Spleen (tissue), 11 donors: ENCODE results near the gene SLC38A2. TPM values are rescaled to one million over a fixed set of nuclear protein-coding genes. Genes with fewer than 3 reads are reported as not detected.

ENCODE experiments used
- DNase-seq: peaks from one replicate; pipeline ENCODE4 v3.0.0-alpha.2; 2020
- H3K27ac ChIP-seq, 8 donors: fragments of 200-600 bp; sonication (generic) in 7 of 8; 1 replicate in 4 of 8; 2 replicates in 4 of 8; pipeline versions ENCODE4 v1.5.0 to v1.8.0; 2016 to 2021; ENCODE audit warnings: inconsistent platforms in 4 of 8, mild to moderate bottlenecking in 4 of 8, moderate library complexity in 1 of 8
- H3K27me3 ChIP-seq, 7 donors: fragments of 200-600 bp; sonication (generic) in 6 of 7; replicated peaks in 1 of 7; 1 replicate in 4 of 7; 2 replicates in 3 of 7; pipeline versions ENCODE4 v1.5.0 to v1.8.0; 2016 to 2021; ENCODE audit warnings: inconsistent platforms in 3 of 7, mild to moderate bottlenecking in 1 of 7
- H3K36me3 ChIP-seq, 6 donors: fragments of 200-600 bp; sonication (generic) in 5 of 6; 1 replicate in 4 of 6; 2 replicates in 2 of 6; pipeline versions ENCODE4 v1.5.0 to v1.8.0; 2016 to 2021; ENCODE audit warnings: inconsistent platforms in 2 of 6
- H3K4me1 ChIP-seq, 6 donors: fragments of 200-600 bp; sonication (generic) in 5 of 6; 1 replicate in 3 of 6; 2 replicates in 3 of 6; pipeline versions ENCODE4 v1.5.0 to v1.8.0; 2016 to 2021; ENCODE audit warnings: inconsistent platforms in 3 of 6
- H3K4me3 ChIP-seq, 8 donors: fragments of 200-600 bp; sonication (generic) in 7 of 8; 1 replicate in 4 of 8; 2 replicates in 4 of 8; pipeline versions ENCODE4 v1.5.0 to v1.8.0; 2016 to 2021; ENCODE audit warnings: inconsistent platforms in 4 of 8, mild to moderate bottlenecking in 4 of 8, moderate library complexity in 2 of 8
- H3K9me3 ChIP-seq, 8 donors: fragments of 200-600 bp; sonication (generic) in 7 of 8; 1 replicate in 4 of 8; 2 replicates in 4 of 8; pipeline versions ENCODE4 v1.5.0 to v1.8.0; 2016 to 2021; ENCODE audit warnings: inconsistent platforms in 4 of 8
- CTCF ChIP-seq, 11 experiments: fragments of 200-600 bp in 7 of 11; fragments of 450-650 bp in 4 of 11; sonication (generic) in 4 of 11; IDR thresholded peaks in 8 of 11; conservative IDR thresholded peaks in 3 of 11; 1 replicate in 7 of 11; 2 replicates in 4 of 11; pipeline versions ENCODE4 v1.4.0 to v1.8.0; 2016 to 2021; ENCODE audit warnings: antibody characterized with exemption in 11 of 11, inconsistent platforms in 4 of 11, mild to moderate bottlenecking in 1 of 11
- POLR2A ChIP-seq, 3 donors: fragments of 450-650 bp; IDR thresholded peaks; one replicate each; pipeline ENCODE4 v1.5.1; 2017; ENCODE audit warnings: antibody characterized with exemption in 3 of 3, mild to moderate bottlenecking in 1 of 3
- POLR2AphosphoS5 ChIP-seq, 3 donors: sonication (generic); formaldehyde crosslinking; IDR thresholded peaks; one replicate each; pipeline ENCODE4 v1.5.1; 2017; ENCODE audit warnings: antibody characterized with exemption in 3 of 3
- WGBS, 5 donors: extraction: QIAGEN DNeasy Blood & Tissue Kit in 3 of 5; methylation state at CpG; one replicate each; pipeline versions ENCODE4 v1.1.5 to v1.1.7; 2013 to 2018; 5-methylcytosine and 5-hydroxymethylcytosine counted together
- intact Hi-C: fragments of 100-400 bp; cut with DNase I; formaldehyde crosslinking; loops from one replicate; pipeline ENCODE4 v1.15.0; 2023; ENCODE audit warnings: low total_unique reads
- polyA plus RNA-seq, 3 donors: library from polyadenylated mRNA; stranded (reverse); fragments of 200-250 nt; gene quantifications; one replicate each; pipeline ENCODE4 v1.2.1, GENCODE V29; 2013
- total RNA-seq, 7 donors: library from RNA; depleted of rRNA in 3 of 7; stranded (reverse); fragments of >200 nt in 3 of 7; fragmentation: NEBNext Ultra II Directional in 4 of 7; extraction: Animal tissue kit (Norgen Biotek cat#: 25700) in 4 of 7; gene quantifications; one replicate each; pipeline versions ENCODE4 v1.1.0 to v1.2.1, GENCODE V29; 2016 to 2021
- donor health status: healthy with polysubstance abuse.
- donor health status: DM: no; HTN: no; CAD: no; lungs with moderate emphysema.
- donor health status: DM: no; HTN: no; CAD: no.
- donor health status: Bipolar disorder and iron deficiency.
- donor health status: healthy.
- donor health status: DM: no; HTN: no; CAD: no.
- donor health status: DM: yes; HTN: yes; CAD: no.

Gene SLC38A2
- total and polyA plus RNA-seq, 10 donors: 40.7 to 297 (median 151) TPM

- intact Hi-C loops: no loop called here
- Histone ChIP-seq H3K27me3 (no peaks in the 10 kb centered on the region), H3K9me3 (peaks cover 0 to 21% (median 7%) of the 10 kb centered on the region in 8 donors), H3K4me1 (no peaks in the 10 kb centered on the region), H3K27ac (no peak overlapping the region), H3K4me3 (no peak overlapping the region), H3K36me3 (no peaks in the 10 kb centered on the region)
- 72 to 90% (median 78%) methylated on average over 5 of the region's 5 CpGs for WGBS, 5 donors
- TF ChIP-seq POLR2AphosphoS5 (IDR thresholded peaks at IDR 0.05): no peak
- no peak for TF ChIP-seq POLR2A (IDR thresholded peaks at IDR 0.05)
- TF ChIP-seq CTCF (IDR thresholded peaks at IDR 0.05 in 8 of 11, conservative IDR thresholded peaks at IDR 0.05 in 3 of 11): no peak
- DNase-seq: no peak
Measured at GRCh38 chr12:46318037-46318436, 54.5 kb downstream of the SLC38A2 start.

Other genes starting within 250 kb of the SLC38A2 start
- 100 to 1,000 TPM in 3 of 7 donors, 10 to 100 TPM in 4; 82.3 to 142 (median 94.4) TPM for gene SLC38A1, start 103.7 kb downstream of the SLC38A2 start, total RNA-seq
- gene SLC38A1, start 103.7 kb downstream of the SLC38A2 start, polyA plus RNA-seq: 10 to 100 TPM; 26.9 to 33.8 (median 30.7) TPM